Testis (tissue), 2 donors: ENCODE results near the gene PLN.

Experiments used
- CTCF ChIP-seq, 3 experiments: fragments of 450-650 bp in 2 of 3; fragments of 200-600 bp in 1 of 3; sonication (generic) in 1 of 3; IDR thresholded peaks; one replicate each; pipeline ENCODE4 v1.5.1; 2016 to 2019; ENCODE audit warnings: antibody characterized with exemption in 3 of 3, mild to moderate bottlenecking in 2 of 3, moderate library complexity in 1 of 3
- POLR2A ChIP-seq: fragments of 450-650 bp; IDR thresholded peaks from one replicate; pipeline ENCODE4 v1.6.1; 2017; ENCODE audit warnings: antibody characterized with exemption, mild to moderate bottlenecking, moderate library complexity

GRCh38 chr6:118567974-118568373 lies 19.9 kb downstream of the PLN start:
- TF ChIP-seq POLR2A (no peak), CTCF (IDR thresholded peaks at IDR 0.05) (no peak)
